C4-2B (cell line): Measurements from ENCODE around the gene POLQ.

Experiments used
- ZFX ChIP-seq: fragments of 450-650 bp; IDR thresholded peaks from 2 replicates; pipeline ENCODE4 v1.6.1; 2017
- TF ChIP-seq, protein P1 (sequence below): fragments of 450-650 bp; conservative IDR thresholded peaks from 2 replicates; pipeline ENCODE4 v1.5.1; 2017; ENCODE audit warnings: mild to moderate bottlenecking

DNA sequence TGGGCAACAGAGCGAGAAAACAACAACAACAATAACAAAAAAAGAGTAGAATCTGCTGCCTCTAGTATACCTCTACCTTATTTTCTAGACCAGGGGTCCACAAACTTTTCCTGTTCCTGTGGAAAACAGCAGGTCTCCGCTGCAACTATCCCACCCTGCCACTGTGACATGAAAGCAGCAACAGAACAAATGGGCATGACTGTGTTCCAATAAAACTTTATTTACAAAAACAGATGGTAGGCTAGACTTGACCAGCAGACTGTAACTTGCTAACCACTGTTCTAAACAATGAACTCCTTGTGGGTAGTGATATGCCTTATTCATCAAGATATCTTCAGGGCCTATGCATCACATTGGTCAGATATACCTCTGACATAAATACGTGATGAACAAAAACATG, 25.3 kb downstream of the POLQ start:
- TF ChIP-seq, protein P1, sequence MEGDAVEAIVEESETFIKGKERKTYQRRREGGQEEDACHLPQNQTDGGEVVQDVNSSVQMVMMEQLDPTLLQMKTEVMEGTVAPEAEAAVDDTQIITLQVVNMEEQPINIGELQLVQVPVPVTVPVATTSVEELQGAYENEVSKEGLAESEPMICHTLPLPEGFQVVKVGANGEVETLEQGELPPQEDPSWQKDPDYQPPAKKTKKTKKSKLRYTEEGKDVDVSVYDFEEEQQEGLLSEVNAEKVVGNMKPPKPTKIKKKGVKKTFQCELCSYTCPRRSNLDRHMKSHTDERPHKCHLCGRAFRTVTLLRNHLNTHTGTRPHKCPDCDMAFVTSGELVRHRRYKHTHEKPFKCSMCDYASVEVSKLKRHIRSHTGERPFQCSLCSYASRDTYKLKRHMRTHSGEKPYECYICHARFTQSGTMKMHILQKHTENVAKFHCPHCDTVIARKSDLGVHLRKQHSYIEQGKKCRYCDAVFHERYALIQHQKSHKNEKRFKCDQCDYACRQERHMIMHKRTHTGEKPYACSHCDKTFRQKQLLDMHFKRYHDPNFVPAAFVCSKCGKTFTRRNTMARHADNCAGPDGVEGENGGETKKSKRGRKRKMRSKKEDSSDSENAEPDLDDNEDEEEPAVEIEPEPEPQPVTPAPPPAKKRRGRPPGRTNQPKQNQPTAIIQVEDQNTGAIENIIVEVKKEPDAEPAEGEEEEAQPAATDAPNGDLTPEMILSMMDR, result no peak
- TF ChIP-seq ZFX, result no peak
